Measurements from ENCODE around the gene KRT7. TPM values are rescaled to one million over a fixed set of nuclear protein-coding genes. Genes with fewer than 3 reads are reported as not detected.
A peak's percentile ranks its signal among the peaks of the same experiment; 100 is the strongest.
"Not testable (repeated sequence)": the region's sequence is repeated elsewhere in the genome, so short reads cannot be mapped to it uniquely, and the experiment has no call there.

KRT7 gene
- total RNA-seq, 1 donor from 2014 or later: not detected

DNA sequence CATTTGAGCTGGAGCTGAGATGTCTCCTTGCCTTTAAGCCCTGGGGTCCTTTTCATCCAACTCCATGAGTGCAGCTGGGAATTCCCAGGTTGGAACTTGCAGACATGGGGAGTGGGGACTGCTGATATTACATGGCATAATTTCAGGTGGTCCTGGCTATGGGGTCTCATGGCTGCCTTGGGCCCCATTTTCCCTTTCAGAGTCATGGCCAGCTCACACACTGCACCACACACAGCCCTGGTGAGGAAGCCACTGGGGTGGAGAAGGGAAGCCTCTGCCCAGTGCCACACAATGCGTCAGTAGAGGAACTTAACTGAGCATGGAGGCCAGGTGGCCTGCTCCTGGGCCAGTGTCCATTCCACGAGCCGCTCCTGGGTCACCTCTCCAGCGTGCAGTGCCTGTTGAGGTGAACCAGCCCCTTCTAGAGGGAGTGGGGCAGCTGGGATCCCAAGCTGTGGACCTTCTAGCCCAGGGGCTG lies 24.1 kb downstream of the KRT7 start:
- Mint-ChIP-seq H3K4me1 (ENCODE audit: unreplicated experiment) (peaks cover 10% of the 10 kb centered on the region), H3K4me3 (ENCODE audit: unreplicated experiment) (no peak overlapping the region), H3K9me3 (ENCODE audit: unreplicated experiment) (no peaks in the 10 kb centered on the region), H3K36me3 (ENCODE audit: low read depth, unreplicated experiment) (no peaks in the 10 kb centered on the region), H3K27me3 (ENCODE audit: unreplicated experiment) (peaks cover 11% of the 10 kb centered on the region), H3K27ac (ENCODE audit: unreplicated experiment) (no peak overlapping the region)
- TF ChIP-seq, protein P1, sequence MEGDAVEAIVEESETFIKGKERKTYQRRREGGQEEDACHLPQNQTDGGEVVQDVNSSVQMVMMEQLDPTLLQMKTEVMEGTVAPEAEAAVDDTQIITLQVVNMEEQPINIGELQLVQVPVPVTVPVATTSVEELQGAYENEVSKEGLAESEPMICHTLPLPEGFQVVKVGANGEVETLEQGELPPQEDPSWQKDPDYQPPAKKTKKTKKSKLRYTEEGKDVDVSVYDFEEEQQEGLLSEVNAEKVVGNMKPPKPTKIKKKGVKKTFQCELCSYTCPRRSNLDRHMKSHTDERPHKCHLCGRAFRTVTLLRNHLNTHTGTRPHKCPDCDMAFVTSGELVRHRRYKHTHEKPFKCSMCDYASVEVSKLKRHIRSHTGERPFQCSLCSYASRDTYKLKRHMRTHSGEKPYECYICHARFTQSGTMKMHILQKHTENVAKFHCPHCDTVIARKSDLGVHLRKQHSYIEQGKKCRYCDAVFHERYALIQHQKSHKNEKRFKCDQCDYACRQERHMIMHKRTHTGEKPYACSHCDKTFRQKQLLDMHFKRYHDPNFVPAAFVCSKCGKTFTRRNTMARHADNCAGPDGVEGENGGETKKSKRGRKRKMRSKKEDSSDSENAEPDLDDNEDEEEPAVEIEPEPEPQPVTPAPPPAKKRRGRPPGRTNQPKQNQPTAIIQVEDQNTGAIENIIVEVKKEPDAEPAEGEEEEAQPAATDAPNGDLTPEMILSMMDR (IDR thresholded peaks at IDR 0.05; ENCODE audit: unreplicated experiment): no peak
- DNase-seq (ENCODE audit: low spot score): no peak

GRCh38 chr12:52257922-52258321 lies 24.9 kb downstream of the KRT7 start:
- Mint-ChIP-seq H3K4me1 (ENCODE audit: unreplicated experiment) (peaks cover 10% of the 10 kb centered on the region), H3K27me3 (ENCODE audit: unreplicated experiment) (peaks cover 11% of the 10 kb centered on the region)

DNA sequence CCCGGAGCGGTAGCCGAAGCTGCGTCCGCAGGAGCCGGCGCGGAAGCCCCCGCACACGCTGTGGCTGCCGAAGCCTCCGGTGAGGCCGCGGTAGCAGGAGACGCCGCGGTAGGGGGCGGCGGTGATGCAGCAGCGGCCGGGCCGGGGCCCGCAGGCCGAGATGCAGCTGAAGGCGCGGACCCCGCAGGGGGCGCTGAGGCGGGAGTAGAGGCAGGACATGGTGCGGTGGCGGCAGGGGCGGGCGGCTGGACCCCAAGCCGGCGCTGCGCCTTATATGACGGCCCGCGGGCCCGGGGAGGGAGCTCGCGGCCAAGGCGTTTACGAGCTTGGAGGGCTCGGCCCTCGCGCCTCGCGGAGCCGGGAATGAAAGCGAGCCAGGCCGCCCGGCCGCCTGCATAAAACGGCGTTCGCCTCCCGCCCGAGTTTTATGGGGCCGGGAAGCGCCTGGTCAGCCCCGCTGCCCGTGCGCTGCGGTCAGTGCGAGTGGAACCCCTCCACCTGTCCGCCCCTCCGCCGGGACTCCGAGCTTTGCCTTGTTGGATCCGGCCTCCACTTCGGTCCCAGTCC lies 25.4 kb downstream of the KRT7 start:
- DNase-seq (ENCODE audit: low spot score): peak; percentile 60

More at GRCh38 chr12:52257922-52258321, 24.9 kb downstream of the KRT7 start:
- H3K9me3 Mint-ChIP-seq (ENCODE audit: unreplicated experiment); H3K4me3 Mint-ChIP-seq (ENCODE audit: unreplicated experiment); DNase-seq (ENCODE audit: low spot score); H3K36me3 Mint-ChIP-seq (ENCODE audit: low read depth, unreplicated experiment); H3K27ac Mint-ChIP-seq (ENCODE audit: unreplicated experiment): not testable (repeated sequence)

GRCh38 chr12:52259657-52260243 lies 26.7 kb downstream of the KRT7 start:
- peaks cover 12% of the 10 kb centered on the region for H3K27me3 Mint-ChIP-seq (ENCODE audit: unreplicated experiment)
- no peak overlapping the region for H3K4me3 Mint-ChIP-seq (ENCODE audit: unreplicated experiment)
- H3K27ac Mint-ChIP-seq (ENCODE audit: unreplicated experiment): no peak overlapping the region
- DNase-seq (ENCODE audit: low spot score): no peak
- peaks cover 10% of the 10 kb centered on the region for H3K4me1 Mint-ChIP-seq (ENCODE audit: unreplicated experiment)
- no peaks in the 10 kb centered on the region for H3K9me3 Mint-ChIP-seq (ENCODE audit: unreplicated experiment)
- TF ChIP-seq, protein P1 (IDR thresholded peaks at IDR 0.05; ENCODE audit: unreplicated experiment): no peak
- H3K36me3 Mint-ChIP-seq (ENCODE audit: low read depth, unreplicated experiment): no peaks in the 10 kb centered on the region

More for the DNA sequence above, 25.4 kb downstream of the KRT7 start:
- Mint-ChIP-seq H3K4me1 (ENCODE audit: unreplicated experiment) (peaks cover 10% of the 10 kb centered on the region), H3K9me3 (ENCODE audit: unreplicated experiment) (no peaks in the 10 kb centered on the region), H3K36me3 (ENCODE audit: low read depth, unreplicated experiment) (no peaks in the 10 kb centered on the region), H3K4me3 (ENCODE audit: unreplicated experiment) (no peak overlapping the region), H3K27ac (ENCODE audit: unreplicated experiment) (no peak overlapping the region), H3K27me3 (ENCODE audit: unreplicated experiment) (peaks cover 11% of the 10 kb centered on the region)
- TF ChIP-seq, protein P1 (IDR thresholded peaks at IDR 0.05; ENCODE audit: unreplicated experiment): no peak

- H3K4me1 Mint-ChIP-seq (ENCODE audit: unreplicated experiment): peaks cover 10% of the 10 kb centered on the region
- no peaks in the 10 kb centered on the region for H3K36me3 Mint-ChIP-seq (ENCODE audit: low read depth, unreplicated experiment)
- TF ChIP-seq, protein P1 (IDR thresholded peaks at IDR 0.05; ENCODE audit: unreplicated experiment): no peak
- H3K27me3 Mint-ChIP-seq (ENCODE audit: unreplicated experiment): peaks cover 12% of the 10 kb centered on the region
- no peaks in the 10 kb centered on the region for H3K9me3 Mint-ChIP-seq (ENCODE audit: unreplicated experiment)
- H3K4me3 Mint-ChIP-seq (ENCODE audit: unreplicated experiment): no peak overlapping the region
- no peak for DNase-seq (ENCODE audit: low spot score)
- H3K27ac Mint-ChIP-seq (ENCODE audit: unreplicated experiment): no peak overlapping the region
Measured at GRCh38 chr12:52260361-52261207, 27.5 kb downstream of the KRT7 start.

All from endothelial cell (in vitro differentiated cells).